CD14-positive monocyte (primary cell): ENCODE measurements around the gene GDPD4. TPM values are rescaled to one million over a fixed set of nuclear protein-coding genes. Genes with fewer than 3 reads are reported as not detected.

ENCODE experiments used
- DNase-seq, 3 donors: peaks; one replicate each; pipeline ENCODE4 v3.0.0-alpha.2; 2011 to 2022
- H2AFZ ChIP-seq: 2 replicates; pipeline ENCODE4 v1.6.0; 2012; ENCODE audit warnings: mild to moderate bottlenecking, low read depth, low read length, inconsistent platforms; ENCODE audit not compliant: insufficient read depth, poor library complexity, severe bottlenecking
- H3K27ac ChIP-seq, 2 donors: 1 replicate in 1 of 2; 2 replicates in 1 of 2; pipeline ENCODE4 v1.5.1; 2012 to 2013; ENCODE audit warnings: low read length in 2 of 2, control low read depth in 1 of 2, inconsistent platforms in 1 of 2, low read depth in 1 of 2, mild to moderate bottlenecking in 1 of 2
- H3K27me3 ChIP-seq, 2 donors: one replicate each; pipeline versions ENCODE4 v1.6.0 to v1.6.1; 2011 to 2013; ENCODE audit warnings: low read length in 2 of 2; ENCODE audit not compliant: control insufficient read depth in 2 of 2, insufficient read depth in 2 of 2
- H3K36me3 ChIP-seq, 2 donors: replicated peaks in 1 of 2; 1 replicate in 1 of 2; 2 replicates in 1 of 2; pipeline versions ENCODE4 v1.5.1 to v1.6.1; 2012 to 2013; ENCODE audit warnings: low read length in 2 of 2, control low read depth in 1 of 2, inconsistent platforms in 1 of 2, mild to moderate bottlenecking in 1 of 2; ENCODE audit not compliant: insufficient read depth in 2 of 2, control insufficient read depth in 1 of 2
- H3K4me1 ChIP-seq, 2 donors: 1 replicate in 1 of 2; 2 replicates in 1 of 2; pipeline versions ENCODE4 v1.5.1 to v1.6.1; 2012 to 2013; ENCODE audit warnings: low read length in 2 of 2, control low read depth in 1 of 2, inconsistent platforms in 1 of 2, mild to moderate bottlenecking in 1 of 2, moderate library complexity in 1 of 2; ENCODE audit not compliant: insufficient read depth in 2 of 2, control insufficient read depth in 1 of 2
- H3K4me2 ChIP-seq: replicated peaks from 2 replicates; pipeline ENCODE3; 2012; ENCODE audit warnings: low read length, moderate library complexity, mild to moderate bottlenecking; ENCODE audit not compliant: poor library complexity, severe bottlenecking; ENCODE audit errors: extremely low read depth
- H3K4me3 ChIP-seq, 3 experiments: fragments of 200-600 bp in 1 of 3; sonication (generic) in 1 of 3; replicated peaks in 1 of 3; 1 replicate in 2 of 3; 2 replicates in 1 of 3; pipeline ENCODE4 v1.5.1; 2011 to 2013; ENCODE audit warnings: low read length in 3 of 3, mild to moderate bottlenecking in 3 of 3, control low read depth in 2 of 3, low read depth in 2 of 3, inconsistent platforms in 1 of 3, moderate library complexity in 1 of 3
- H3K79me2 ChIP-seq: 2 replicates; pipeline ENCODE4 v1.6.0; 2012; ENCODE audit warnings: mild to moderate bottlenecking, control low read depth, inconsistent platforms, low read length, moderate library complexity; ENCODE audit not compliant: insufficient read depth
- H3K9ac ChIP-seq: 2 replicates; pipeline ENCODE4 v1.6.0; 2017; ENCODE audit warnings: low read length, mild to moderate bottlenecking; ENCODE audit not compliant: insufficient read depth, poor library complexity, severe bottlenecking
- H3K9me3 ChIP-seq, 2 donors: replicated peaks in 1 of 2; 1 replicate in 1 of 2; 2 replicates in 1 of 2; pipeline versions ENCODE4 v1.5.1 to v1.6.1; 2012 to 2013; ENCODE audit warnings: low read length in 2 of 2, control low read depth in 1 of 2; ENCODE audit not compliant: control insufficient read depth in 1 of 2, insufficient read depth in 1 of 2
- H4K20me1 ChIP-seq: 2 replicates; pipeline ENCODE4 v1.6.0; 2012; ENCODE audit warnings: mild to moderate bottlenecking, low read length, control low read depth, moderate library complexity; ENCODE audit not compliant: insufficient read depth
- H3K27ac Mint-ChIP-seq, 7 donors: one replicate each; pipeline ENCODE4 v1.8.0; 2020; ENCODE audit warnings: mild to moderate bottlenecking in 7 of 7, mixed read lengths in 7 of 7, moderate library complexity in 6 of 7, inconsistent platforms in 2 of 7
- H3K27me3 Mint-ChIP-seq, 3 donors: one replicate each; pipeline ENCODE4 v1.8.0; 2021 to 2022; ENCODE audit warnings: low read depth in 3 of 3, mild to moderate bottlenecking in 3 of 3, mixed read lengths in 3 of 3, moderate library complexity in 3 of 3, inconsistent platforms in 1 of 3
- H3K36me3 Mint-ChIP-seq, 2 donors: one replicate each; pipeline ENCODE4 v1.8.0; 2020; ENCODE audit warnings: mixed read lengths in 2 of 2, inconsistent platforms in 1 of 2, mild to moderate bottlenecking in 1 of 2
- H3K4me1 Mint-ChIP-seq: one replicate; pipeline ENCODE4 v1.8.0; 2020; ENCODE audit warnings: mild to moderate bottlenecking, mixed read lengths
- H3K4me3 Mint-ChIP-seq, 2 donors: one replicate each; pipeline ENCODE4 v1.8.0; 2020; ENCODE audit warnings: mild to moderate bottlenecking in 2 of 2, mixed read lengths in 2 of 2, moderate library complexity in 1 of 2
- H3K9me3 Mint-ChIP-seq, 7 donors: one replicate each; pipeline ENCODE4 v1.8.0; 2020 to 2022; ENCODE audit warnings: mixed read lengths in 7 of 7, mild to moderate bottlenecking in 6 of 7, moderate library complexity in 6 of 7, inconsistent platforms in 2 of 7
- WGBS: methylation state at CpG from one replicate; pipeline ENCODE4 v1.1.5; 2013; ENCODE audit warnings: missing lambda C conversion rate; ENCODE audit not compliant: insufficient coverage; 5-methylcytosine and 5-hydroxymethylcytosine counted together
- intact Hi-C, 2 donors: fragments of 100-400 bp; cut with micrococcal nuclease; formaldehyde crosslinking; loops; one replicate each; pipeline versions ENCODE4 v1.15.0 to v1.15.1; 2023
- polyA plus RNA-seq, 3 donors: library from polyadenylated mRNA; depleted of rRNA in 1 of 3; unstranded in 2 of 3; stranded (reverse) in 1 of 3; fragments of 300-500 nt in 2 of 3; fragments of >200 nt in 1 of 3; fragmentation: Illumina TruSeq in 2 of 3; gene quantifications; 1 replicate in 2 of 3; 2 replicates in 1 of 3; pipeline ENCODE4 v1.2.3, GENCODE V29; 2012 to 2021
- TF ChIP-seq, protein P1 (sequence below): fragments of 200-600 bp; IDR thresholded peaks from one replicate; pipeline ENCODE4 v1.8.0; 2022; ENCODE audit warnings: antibody characterized with exemption, mild to moderate bottlenecking

GDPD4 gene
- polyA plus RNA-seq, 3 donors, result not detected

DNA sequence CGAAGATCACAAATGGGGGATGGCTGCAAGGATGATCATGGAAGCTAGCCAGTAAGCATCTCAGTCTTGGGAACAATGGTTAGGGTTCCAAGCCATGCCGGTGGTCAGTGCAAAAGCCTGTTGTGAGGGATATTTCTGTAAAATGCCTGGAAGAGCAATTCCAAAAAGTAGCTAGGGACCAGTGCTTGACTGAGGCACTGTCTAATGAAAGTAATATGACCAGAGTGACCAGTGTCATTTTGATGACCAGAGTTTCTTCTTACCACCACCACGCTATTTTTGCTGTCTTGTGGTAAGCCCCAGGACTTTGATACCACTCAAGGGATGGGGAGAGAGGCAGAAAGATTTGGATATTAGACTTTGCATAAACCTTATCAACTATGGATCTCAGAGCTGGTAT lies 18.4 kb downstream of the GDPD4 start:
- H3K4me1 ChIP-seq, result peaks cover 5 to 11% of the 10 kb centered on the region in 2 donors
- Mint-ChIP-seq H3K9me3 (peaks cover 0 to 2% (median 0%) of the 10 kb centered on the region in 7 donors), H3K4me1 (peaks cover 21% of the 10 kb centered on the region), H3K27me3 (peaks cover 2 to 8% (median 6%) of the 10 kb centered on the region in 3 donors), H3K36me3 (no peaks in the 10 kb centered on the region), H3K27ac (no peak overlapping the region), H3K4me3 (peak overlapping the region in 1 of 2 donors; percentile 2)
- TF ChIP-seq, protein P1, sequence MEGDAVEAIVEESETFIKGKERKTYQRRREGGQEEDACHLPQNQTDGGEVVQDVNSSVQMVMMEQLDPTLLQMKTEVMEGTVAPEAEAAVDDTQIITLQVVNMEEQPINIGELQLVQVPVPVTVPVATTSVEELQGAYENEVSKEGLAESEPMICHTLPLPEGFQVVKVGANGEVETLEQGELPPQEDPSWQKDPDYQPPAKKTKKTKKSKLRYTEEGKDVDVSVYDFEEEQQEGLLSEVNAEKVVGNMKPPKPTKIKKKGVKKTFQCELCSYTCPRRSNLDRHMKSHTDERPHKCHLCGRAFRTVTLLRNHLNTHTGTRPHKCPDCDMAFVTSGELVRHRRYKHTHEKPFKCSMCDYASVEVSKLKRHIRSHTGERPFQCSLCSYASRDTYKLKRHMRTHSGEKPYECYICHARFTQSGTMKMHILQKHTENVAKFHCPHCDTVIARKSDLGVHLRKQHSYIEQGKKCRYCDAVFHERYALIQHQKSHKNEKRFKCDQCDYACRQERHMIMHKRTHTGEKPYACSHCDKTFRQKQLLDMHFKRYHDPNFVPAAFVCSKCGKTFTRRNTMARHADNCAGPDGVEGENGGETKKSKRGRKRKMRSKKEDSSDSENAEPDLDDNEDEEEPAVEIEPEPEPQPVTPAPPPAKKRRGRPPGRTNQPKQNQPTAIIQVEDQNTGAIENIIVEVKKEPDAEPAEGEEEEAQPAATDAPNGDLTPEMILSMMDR, result no peak
- intact Hi-C loops, result no loop called here
- H3K4me2 ChIP-seq, result no peak overlapping the region
- H4K20me1 ChIP-seq, result no peaks in the 10 kb centered on the region
- no peaks in the 10 kb centered on the region for H3K79me2 ChIP-seq
- H3K4me3 ChIP-seq, result no peak overlapping the region
- no peak overlapping the region for H3K9ac ChIP-seq
- no peak for DNase-seq
- H3K27me3 ChIP-seq, result no peaks in the 10 kb centered on the region
- no peaks in the 10 kb centered on the region for H3K36me3 ChIP-seq
- no peaks in the 10 kb centered on the region for H3K9me3 ChIP-seq
- 42% methylated on average over 2 of the region's 3 CpGs for WGBS
- H2AFZ ChIP-seq, result no peak overlapping the region
- no peak overlapping the region for H3K27ac ChIP-seq

DNA sequence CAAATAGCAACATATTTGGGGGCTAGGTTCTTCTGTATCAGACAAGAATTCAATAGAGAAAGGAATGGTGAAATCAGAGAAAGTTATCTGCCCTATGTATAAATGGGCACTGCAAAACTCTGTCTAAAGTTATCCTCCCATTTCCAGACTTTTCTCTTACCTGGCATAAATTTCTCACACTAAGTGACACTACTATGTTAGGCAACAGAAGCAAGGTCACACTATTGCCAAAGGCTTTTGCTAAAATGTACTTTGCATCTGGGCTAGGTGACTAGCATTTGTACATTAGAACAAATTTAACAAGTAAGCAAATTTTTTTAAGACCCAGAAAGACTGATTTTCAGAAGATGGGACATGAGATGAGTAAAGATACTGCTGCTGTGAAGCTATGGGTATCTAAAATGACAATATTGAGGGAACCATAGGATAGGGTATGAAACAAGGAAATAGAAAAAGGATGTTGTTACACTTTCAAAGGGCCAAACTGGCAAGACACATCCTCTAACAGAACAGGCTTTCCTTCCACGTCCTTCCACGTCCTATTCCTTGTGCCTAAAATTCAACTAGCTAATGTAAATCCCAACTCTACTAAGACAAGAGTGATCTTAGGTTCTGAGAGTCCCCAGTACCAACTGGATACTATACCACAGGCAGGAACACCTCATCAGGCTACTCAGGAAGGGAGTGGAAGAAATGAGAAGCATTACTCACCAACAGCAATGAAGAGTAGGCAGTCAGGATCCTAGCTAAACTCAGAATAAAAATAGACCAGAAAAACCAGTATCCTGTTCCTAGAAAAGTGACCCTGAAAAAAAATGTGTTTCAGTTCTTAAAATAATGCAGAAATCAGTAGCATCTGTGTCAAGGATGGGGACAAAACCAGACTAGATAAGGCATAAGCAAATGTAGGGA lies 22.6 kb downstream of the GDPD4 start:
- no peaks in the 10 kb centered on the region for H3K36me3 ChIP-seq
- no peaks in the 10 kb centered on the region for H3K9me3 ChIP-seq
- H2AFZ ChIP-seq, result peak overlapping the region; percentile 19
- no peaks in the 10 kb centered on the region for H3K36me3 Mint-ChIP-seq
- no peak for DNase-seq
- peaks cover 24% of the 10 kb centered on the region for H3K4me1 Mint-ChIP-seq
- no peaks in the 10 kb centered on the region for H4K20me1 ChIP-seq
- H3K4me2 ChIP-seq, result no peak overlapping the region
- intact Hi-C loops, result no loop called here
- peak overlapping the region in 1 of 2 donors; percentile 51 for H3K4me3 Mint-ChIP-seq
- WGBS, result no CpG with 5 or more reads among the region's 2 CpGs
- peaks cover 0 to 6% (median 4%) of the 10 kb centered on the region in 3 donors for H3K27me3 Mint-ChIP-seq
- H3K27ac ChIP-seq, result no peak overlapping the region
- TF ChIP-seq, protein P1, result no peak
- no peaks in the 10 kb centered on the region for H3K27me3 ChIP-seq
- H3K9ac ChIP-seq, result no peak overlapping the region
- H3K9me3 Mint-ChIP-seq, result peaks cover 0 to 2% (median 0%) of the 10 kb centered on the region in 7 donors
- H3K27ac Mint-ChIP-seq, result no peak overlapping the region
- H3K4me1 ChIP-seq, result peaks cover 5 to 11% of the 10 kb centered on the region in 2 donors
- H3K4me3 ChIP-seq, result no peak overlapping the region
- no peaks in the 10 kb centered on the region for H3K79me2 ChIP-seq
